Endothelial cell of umbilical vein (primary cell): Measurements from ENCODE around the gene RNH1. TPM values are rescaled to one million over a fixed set of nuclear protein-coding genes. Genes with fewer than 3 reads are reported as not detected.

Experiments used
- BruUV-seq: library from RNA; stranded (reverse); fragments of 400-500 nt; replicated peaks from 2 replicates; lab custom pipeline; 2021; lab: Mats Ljungman, UMichigan
- CTCF ChIA-PET: fragments of 300-600, 350-600 bp; sonication (Branson Sonifier 250); formaldehyde crosslinking; loops from one replicate; lab custom pipeline; 2021; ENCODE audit warnings: antibody characterized with exemption, inconsistent platforms; lab: Charles Lee
- POLR2A ChIA-PET: fragments of 300-600, 350-600 bp; sonication (Branson Sonifier 250); formaldehyde crosslinking; loops from one replicate; lab custom pipeline; 2021; ENCODE audit warnings: antibody characterized with exemption, inconsistent platforms; lab: Charles Lee
- DNase-seq: peaks from one replicate; pipeline ENCODE4 v3.0.0-alpha.2; 2011; ENCODE audit warnings: low read depth, low spot score
- FAIRE-seq: peaks from 2 replicates; lab custom pipeline; 2011; peaks lifted over from hg19 to GRCh38; lab: Jason Lieb, UNC
- H2AFZ ChIP-seq: 2 replicates; pipeline ENCODE4 v1.6.0; 2012; ENCODE audit warnings: low read depth, low read length, control low read depth, inconsistent platforms
- H3K27ac ChIP-seq: 2 replicates; pipeline ENCODE4 v1.5.1; 2011; ENCODE audit warnings: low read depth, mild to moderate bottlenecking, control low read depth, low read length, moderate library complexity; ENCODE audit not compliant: insufficient read depth
- H3K27me3 ChIP-seq, 2 experiments: 2 replicates each; pipeline versions ENCODE4 v1.6.0 to v1.6.1; 2011; ENCODE audit warnings: low read length in 2 of 2, mixed read lengths in 1 of 2; ENCODE audit not compliant: control insufficient read depth in 2 of 2, insufficient read depth in 2 of 2
- H3K36me3 ChIP-seq, 2 experiments: 2 replicates in 1 of 2; 3 replicates in 1 of 2; pipeline ENCODE4 v1.5.1; 2011; ENCODE audit warnings: low read length in 2 of 2, mild to moderate bottlenecking in 1 of 2, moderate library complexity in 1 of 2; ENCODE audit not compliant: control insufficient read depth in 2 of 2, insufficient read depth in 2 of 2; ENCODE audit errors: extremely low read depth in 1 of 2
- H3K4me1 ChIP-seq: 3 replicates; pipeline ENCODE4 v1.5.1; 2011; ENCODE audit warnings: mild to moderate bottlenecking, low read length; ENCODE audit not compliant: control insufficient read depth, insufficient read depth; ENCODE audit errors: extremely low read depth
- H3K4me2 ChIP-seq: 2 replicates; pipeline ENCODE4 v1.6.1; 2011; ENCODE audit warnings: low read length, control low read depth, mixed read lengths; ENCODE audit not compliant: insufficient read depth
- H3K4me3 ChIP-seq, 3 experiments: fragments of 200-600 bp in 1 of 3; sonication (generic), shearing (Covaris generic) in 1 of 3; replicated peaks in 1 of 3; 2 replicates each; pipeline ENCODE4 v1.5.1; 2011 to 2016; ENCODE audit warnings: control low read depth in 3 of 3, low read length in 3 of 3, mild to moderate bottlenecking in 2 of 3, inconsistent platforms in 1 of 3, low read depth in 1 of 3, moderate library complexity in 1 of 3; ENCODE audit not compliant: insufficient read depth in 1 of 3
- H3K79me2 ChIP-seq: 2 replicates; pipeline ENCODE4 v1.6.0; 2012; ENCODE audit warnings: low read length, inconsistent platforms; ENCODE audit not compliant: control insufficient read depth, insufficient read depth
- H3K9ac ChIP-seq: replicated peaks from 2 replicates; pipeline ENCODE3; 2011; ENCODE audit warnings: low read length, control low read depth; ENCODE audit not compliant: insufficient read depth; ENCODE audit errors: extremely low read depth
- H3K9me1 ChIP-seq: replicated peaks from 3 replicates; pipeline ENCODE4 v1.6.0; 2011; ENCODE audit warnings: mild to moderate bottlenecking, low read length; ENCODE audit not compliant: control insufficient read depth, insufficient read depth; ENCODE audit errors: extremely low read depth
- H3K9me3 ChIP-seq: replicated peaks from 2 replicates; pipeline ENCODE4 v1.5.1; 2012; ENCODE audit warnings: low read length, inconsistent platforms; ENCODE audit not compliant: control insufficient read depth, insufficient read depth
- H4K20me1 ChIP-seq: replicated peaks from 2 replicates; pipeline ENCODE3; 2011; ENCODE audit warnings: mild to moderate bottlenecking, low read length; ENCODE audit not compliant: control insufficient read depth, insufficient read depth; ENCODE audit errors: extremely low read depth
- EZH2 ChIP-seq: IDR thresholded peaks from 2 replicates; pipeline ENCODE4 v1.6.1; 2012; ENCODE audit warnings: borderline replicate concordance, low read depth, mild to moderate bottlenecking, moderate library complexity, low read length, inconsistent platforms; ENCODE audit not compliant: severe bottlenecking
- FOS ChIP-seq: IDR thresholded peaks from 2 replicates; pipeline ENCODE4 v1.6.1; 2011; ENCODE audit warnings: mild to moderate bottlenecking, low read length, moderate library complexity, borderline replicate concordance; ENCODE audit not compliant: insufficient read depth
- GATA2 ChIP-seq: IDR thresholded peaks from 2 replicates; pipeline ENCODE4 v1.7.0; 2011; ENCODE audit warnings: low read depth, mild to moderate bottlenecking, moderate library complexity, mixed read lengths, low read length; ENCODE audit not compliant: insufficient read length, insufficient read depth
- JUN ChIP-seq: IDR thresholded peaks from 2 replicates; pipeline ENCODE4 v1.6.1; 2011; ENCODE audit warnings: borderline replicate concordance, low read depth; ENCODE audit not compliant: insufficient read length, insufficient read depth
- MAX ChIP-seq: IDR thresholded peaks from 2 replicates; pipeline ENCODE4 v1.6.1; 2011; ENCODE audit not compliant: insufficient read depth, insufficient read length
- MYC ChIP-seq: IDR thresholded peaks from one replicate; pipeline ENCODE4 v1.6.1; 2011; ENCODE audit warnings: mild to moderate bottlenecking, low read depth, low read length
- POLR2A ChIP-seq: IDR thresholded peaks from 2 replicates; pipeline ENCODE4 v1.6.1; 2012; ENCODE audit warnings: low read depth, mild to moderate bottlenecking, control low read depth, low read length
- POLR2AphosphoS5 ChIP-seq: IDR thresholded peaks from 2 replicates; pipeline ENCODE4 v1.6.1; 2012; ENCODE audit warnings: low read depth, mild to moderate bottlenecking, control low read depth, low read length, moderate library complexity; ENCODE audit not compliant: insufficient read depth
- dilution Hi-C: fragments of 300-500 bp; cut with MboI; formaldehyde crosslinking; loops from one replicate; pipeline ENCODE4 v1.15.0; 2019; ENCODE audit warnings: low sequenced_read_pairs; ENCODE audit not compliant: extremely low pct_ligation_motif_present
- intact Hi-C: fragments of 100-400 bp; cut with micrococcal nuclease; formaldehyde crosslinking; loops from one replicate; pipeline ENCODE4 v1.10.0; 2022
- polyA plus RNA-seq, 4 experiments: library from polyadenylated mRNA; depleted of rRNA in 3 of 4; stranded (reverse) in 3 of 4; unstranded in 1 of 4; fragments of >200 nt; gene quantifications; 2 replicates each; pipeline versions ENCODE4 v1.2.1 to v1.2.3, GENCODE V29; 2011 to 2012; ENCODE audit warnings: missing spikeins in 1 of 4
- total RNA-seq: library from RNA; stranded (reverse); gene quantifications from 2 replicates; pipeline ENCODE4 v1.2.3, GENCODE V29; 2021
- TF ChIP-seq, protein P1 (sequence below), 2 donors: IDR thresholded peaks; 1 replicate in 1 of 2; 2 replicates in 1 of 2; pipeline ENCODE4 v1.5.1; 2011; ENCODE audit warnings: low read length in 2 of 2, mild to moderate bottlenecking in 2 of 2, moderate library complexity in 2 of 2, control low read depth in 1 of 2, inconsistent platforms in 1 of 2, low read depth in 1 of 2; ENCODE audit not compliant: insufficient read depth in 1 of 2; ENCODE audit errors: extremely low read depth in 1 of 2

The RNH1 gene
- total and polyA plus RNA-seq, 2 donors (not counting 3 experiments of a cell fraction or from before 2014, with no cell fraction given), result 144 to 198 TPM

- no peak overlapping the region for H3K9ac ChIP-seq
- H3K9me3 ChIP-seq, result no peaks in the 10 kb centered on the region
- H3K4me2 ChIP-seq, result no peak overlapping the region
- peaks cover 18% of the 10 kb centered on the region for H3K79me2 ChIP-seq
- no peaks in the 10 kb centered on the region for H3K9me1 ChIP-seq
- intact Hi-C loops, result no loop called here
- peaks cover 0 to 16% of the 10 kb centered on the region in 2 experiments for H3K36me3 ChIP-seq
- no peak overlapping the region for H3K4me3 ChIP-seq
- no peak for DNase-seq
- TF ChIP-seq EZH2 (no peak), JUN (no peak), POLR2A (no peak), MYC (no peak), MAX (no peak), FOS (no peak), POLR2AphosphoS5 (no peak), GATA2 (no peak)
- TF ChIP-seq, protein P1, sequence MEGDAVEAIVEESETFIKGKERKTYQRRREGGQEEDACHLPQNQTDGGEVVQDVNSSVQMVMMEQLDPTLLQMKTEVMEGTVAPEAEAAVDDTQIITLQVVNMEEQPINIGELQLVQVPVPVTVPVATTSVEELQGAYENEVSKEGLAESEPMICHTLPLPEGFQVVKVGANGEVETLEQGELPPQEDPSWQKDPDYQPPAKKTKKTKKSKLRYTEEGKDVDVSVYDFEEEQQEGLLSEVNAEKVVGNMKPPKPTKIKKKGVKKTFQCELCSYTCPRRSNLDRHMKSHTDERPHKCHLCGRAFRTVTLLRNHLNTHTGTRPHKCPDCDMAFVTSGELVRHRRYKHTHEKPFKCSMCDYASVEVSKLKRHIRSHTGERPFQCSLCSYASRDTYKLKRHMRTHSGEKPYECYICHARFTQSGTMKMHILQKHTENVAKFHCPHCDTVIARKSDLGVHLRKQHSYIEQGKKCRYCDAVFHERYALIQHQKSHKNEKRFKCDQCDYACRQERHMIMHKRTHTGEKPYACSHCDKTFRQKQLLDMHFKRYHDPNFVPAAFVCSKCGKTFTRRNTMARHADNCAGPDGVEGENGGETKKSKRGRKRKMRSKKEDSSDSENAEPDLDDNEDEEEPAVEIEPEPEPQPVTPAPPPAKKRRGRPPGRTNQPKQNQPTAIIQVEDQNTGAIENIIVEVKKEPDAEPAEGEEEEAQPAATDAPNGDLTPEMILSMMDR (IDR thresholded peaks at IDR 0.05; ENCODE audit: extremely low read depth in 1 of 2, insufficient read depth in 1 of 2, low read depth in 1 of 2, low read length in 2 of 2), result no peak
- POLR2A ChIA-PET, result no interaction called here
- CTCF ChIA-PET, result no interaction called here
- no peak overlapping the region for H2AFZ ChIP-seq
- no peak overlapping the region for H3K27ac ChIP-seq
- H4K20me1 ChIP-seq, result no peaks in the 10 kb centered on the region
- H3K27me3 ChIP-seq, result no peaks in the 10 kb centered on the region
- FAIRE-seq, result no peak
- no peaks in the 10 kb centered on the region for H3K4me1 ChIP-seq
- dilution Hi-C loops, result no loop called here
- BruUV-seq, result no TSS peak
These were observed 46.5 kb downstream of the RNH1 start for GRCh38 chr11:460331-461199.
